Loucy (cell line): ENCODE measurements around the gene NAXE.

ENCODE experiments used
- EZH2phosphoT487 ChIP-seq: fragments of 200-600 bp; IDR thresholded peaks from 2 replicates; pipeline ENCODE4 v1.6.1; 2018; ENCODE audit warnings: antibody characterized with exemption, mild to moderate bottlenecking, moderate library complexity, borderline replicate concordance
- TF ChIP-seq, protein P1 (sequence below): fragments of 200-600 bp; sonication (generic); conservative IDR thresholded peaks from 2 replicates; pipeline ENCODE4 v1.5.1; 2014; ENCODE audit warnings: mild to moderate bottlenecking, antibody characterized with exemption, low read length

DNA sequence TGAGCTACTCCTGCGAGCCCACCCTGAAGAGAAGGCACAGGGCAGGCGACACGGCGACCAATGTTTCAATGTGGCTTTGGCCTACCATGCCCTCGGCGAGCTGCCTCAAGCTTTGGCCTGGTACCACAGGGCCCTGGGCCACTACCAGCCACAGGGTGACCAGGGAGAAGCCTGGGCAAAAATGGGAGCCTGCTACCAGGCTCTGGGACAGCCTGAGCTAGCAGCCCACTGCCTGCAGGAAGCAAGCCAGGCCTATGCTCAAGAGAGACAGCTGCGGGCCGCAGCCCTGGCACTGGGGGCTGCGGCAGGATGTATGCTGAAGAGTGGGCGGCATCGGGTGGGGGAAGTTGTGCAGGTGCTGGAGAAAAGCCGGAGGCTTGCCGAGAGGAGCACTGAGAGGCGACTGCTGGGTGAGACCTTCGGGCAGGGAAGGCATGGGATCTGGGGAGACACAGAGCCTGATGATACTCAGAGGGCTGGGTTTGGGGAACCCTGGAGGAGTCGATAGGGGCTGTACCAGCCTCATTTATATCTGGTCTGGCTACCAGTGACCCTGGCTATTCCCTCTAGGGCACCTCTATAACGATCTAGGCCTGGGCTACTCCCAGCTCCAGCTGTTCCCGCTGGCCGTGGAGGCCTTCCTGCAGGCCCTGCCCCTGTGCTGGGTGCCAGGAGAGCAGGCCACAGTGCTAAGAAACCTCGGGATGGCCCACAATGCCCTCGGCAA, 9.8 kb upstream of the NAXE start:
- TF ChIP-seq, protein P1, sequence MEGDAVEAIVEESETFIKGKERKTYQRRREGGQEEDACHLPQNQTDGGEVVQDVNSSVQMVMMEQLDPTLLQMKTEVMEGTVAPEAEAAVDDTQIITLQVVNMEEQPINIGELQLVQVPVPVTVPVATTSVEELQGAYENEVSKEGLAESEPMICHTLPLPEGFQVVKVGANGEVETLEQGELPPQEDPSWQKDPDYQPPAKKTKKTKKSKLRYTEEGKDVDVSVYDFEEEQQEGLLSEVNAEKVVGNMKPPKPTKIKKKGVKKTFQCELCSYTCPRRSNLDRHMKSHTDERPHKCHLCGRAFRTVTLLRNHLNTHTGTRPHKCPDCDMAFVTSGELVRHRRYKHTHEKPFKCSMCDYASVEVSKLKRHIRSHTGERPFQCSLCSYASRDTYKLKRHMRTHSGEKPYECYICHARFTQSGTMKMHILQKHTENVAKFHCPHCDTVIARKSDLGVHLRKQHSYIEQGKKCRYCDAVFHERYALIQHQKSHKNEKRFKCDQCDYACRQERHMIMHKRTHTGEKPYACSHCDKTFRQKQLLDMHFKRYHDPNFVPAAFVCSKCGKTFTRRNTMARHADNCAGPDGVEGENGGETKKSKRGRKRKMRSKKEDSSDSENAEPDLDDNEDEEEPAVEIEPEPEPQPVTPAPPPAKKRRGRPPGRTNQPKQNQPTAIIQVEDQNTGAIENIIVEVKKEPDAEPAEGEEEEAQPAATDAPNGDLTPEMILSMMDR: no peak
- no peak for TF ChIP-seq EZH2phosphoT487
